HG03025 (cell line): Measurements from ENCODE around the gene DIAPH3.

ENCODE experiments used
- ATAC-seq: cut with Tn5 transposase; IDR thresholded peaks from one replicate; pipeline ENCODE4 v1.9.1; 2021; ENCODE audit warnings: mild to moderate bottlenecking, moderate library complexity; ENCODE audit not compliant: unreplicated experiment, low FRiP score

DIAPH3 gene

DNA sequence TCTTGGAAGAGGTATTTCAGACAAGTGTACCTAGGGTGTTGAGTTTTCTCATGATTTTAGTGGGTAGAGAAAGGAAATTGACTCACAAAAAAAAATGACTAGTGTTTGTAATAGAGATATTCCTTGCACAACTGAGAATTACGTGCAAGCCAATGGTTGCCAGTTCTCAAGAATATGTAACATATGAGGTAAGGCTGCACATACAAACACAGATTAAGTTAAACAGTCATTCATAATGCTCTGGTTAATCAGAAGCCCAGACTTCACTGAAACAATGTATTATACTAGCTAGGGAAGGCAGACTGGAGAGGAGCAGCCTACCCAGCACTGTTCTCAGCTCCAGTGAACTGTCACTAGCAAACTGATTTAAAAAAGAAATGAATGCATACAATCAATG lies 418.3 kb downstream of the DIAPH3 start:
- ATAC-seq, result no peak

DNA sequence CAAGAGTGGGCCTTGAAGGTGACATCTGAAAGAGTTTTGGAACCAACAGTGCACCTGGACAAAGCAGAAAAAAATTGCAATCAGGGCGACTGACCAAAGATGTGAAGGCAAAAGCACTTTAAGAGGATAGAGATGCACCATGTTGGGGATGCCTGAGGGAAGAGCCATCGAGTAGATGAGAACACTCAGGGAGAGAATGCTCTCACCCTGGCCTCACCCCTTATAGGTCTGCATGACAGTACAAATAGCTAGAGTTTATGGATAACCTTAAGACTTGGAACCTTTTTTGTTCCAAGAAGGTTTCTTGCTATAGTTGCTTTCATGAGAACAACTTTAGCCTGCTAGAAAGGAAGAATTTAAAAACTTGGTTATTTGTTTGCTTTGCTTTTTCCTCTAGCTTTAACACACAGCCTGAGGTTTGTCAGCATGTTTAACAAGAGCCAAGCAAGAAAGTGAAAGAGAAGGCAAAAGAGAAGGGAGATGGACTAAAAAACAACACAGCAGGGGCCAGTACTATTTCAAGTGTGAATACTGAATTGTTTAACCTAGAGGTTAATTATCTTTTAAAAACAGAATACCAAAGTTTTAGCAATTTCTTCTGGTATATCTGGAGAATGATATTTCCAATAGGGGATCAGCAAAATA lies 418.9 kb downstream of the DIAPH3 start:
- no peak for ATAC-seq

DNA sequence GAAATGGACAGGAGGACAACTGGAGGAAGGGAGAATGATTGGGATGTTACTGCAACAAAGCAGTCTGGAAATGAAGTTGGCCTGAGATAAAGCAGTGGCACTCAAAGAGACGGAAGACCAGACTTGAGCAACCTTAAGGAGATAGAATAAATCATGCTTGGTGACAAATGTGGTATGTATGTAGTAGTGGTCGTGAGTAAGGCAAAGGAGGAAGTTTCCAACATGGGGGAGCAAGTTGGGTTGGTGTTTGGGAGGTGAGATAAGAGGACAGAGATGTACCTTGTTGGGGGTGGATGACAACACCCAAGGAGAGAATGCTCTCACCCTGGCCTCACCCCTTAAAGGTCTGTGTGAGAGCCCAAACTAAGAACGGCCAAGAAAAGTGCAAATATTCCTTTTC lies 420.5 kb downstream of the DIAPH3 start:
- no peak for ATAC-seq

DNA sequence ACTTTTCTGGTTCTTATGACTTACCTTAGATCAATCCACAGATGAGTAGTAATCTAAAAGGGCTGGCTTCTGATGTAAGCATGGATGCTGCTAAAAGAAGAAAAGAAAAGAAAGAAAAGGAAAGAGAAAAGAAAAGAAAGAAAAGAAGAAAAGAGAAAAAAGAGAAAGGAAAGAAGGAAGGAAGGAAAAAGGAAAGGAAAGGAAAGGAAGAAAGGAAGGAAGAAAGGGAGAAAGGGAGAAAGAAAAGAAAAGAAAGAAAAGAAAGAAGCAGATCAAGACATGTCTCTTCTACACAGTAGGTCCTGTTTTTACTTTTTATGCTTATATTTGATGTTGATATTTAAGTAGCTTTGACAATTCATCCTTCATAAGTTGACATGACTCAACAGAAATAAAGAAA lies 421.3 kb downstream of the DIAPH3 start:
- ATAC-seq, result no peak

DNA sequence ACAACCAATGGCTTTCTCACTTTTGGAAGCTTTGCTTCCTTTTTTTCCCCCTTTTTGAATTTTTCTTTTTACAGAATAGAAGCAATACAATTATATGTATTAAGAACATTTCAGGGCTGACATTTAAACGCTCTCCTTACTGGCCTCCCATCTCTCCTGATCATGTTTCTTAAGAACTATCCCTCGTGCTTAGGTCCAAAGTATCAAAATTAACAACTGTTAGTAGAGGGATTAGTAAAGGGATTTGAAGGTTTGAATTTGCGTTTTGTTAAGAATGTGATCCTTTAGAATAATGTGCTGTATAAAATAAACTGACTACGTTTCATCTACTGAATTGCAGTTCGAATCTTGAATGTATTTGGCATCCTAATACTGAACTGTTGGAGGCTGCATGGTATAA lies 424.8 kb downstream of the DIAPH3 start:
- no peak for ATAC-seq

DNA sequence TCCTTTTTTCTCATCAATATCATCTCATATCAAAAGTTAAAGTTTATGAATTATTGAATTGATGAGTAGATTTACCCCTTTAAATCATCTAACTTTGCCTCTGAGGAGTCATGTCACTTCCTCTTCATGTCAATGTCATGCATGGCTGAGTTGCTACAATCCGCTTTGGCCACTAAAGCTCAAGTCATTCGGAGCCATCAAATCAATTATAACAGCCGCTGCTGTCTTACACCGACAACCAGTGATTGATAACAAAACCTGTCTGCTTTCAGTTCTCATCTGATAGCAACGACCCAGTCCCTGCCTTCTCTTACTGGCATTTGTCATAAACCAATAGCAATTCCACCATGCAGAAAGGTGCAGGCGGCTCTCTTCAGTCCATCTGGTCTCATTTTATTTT lies 429.3 kb downstream of the DIAPH3 start:
- ATAC-seq, result peak; percentile 99

DNA sequence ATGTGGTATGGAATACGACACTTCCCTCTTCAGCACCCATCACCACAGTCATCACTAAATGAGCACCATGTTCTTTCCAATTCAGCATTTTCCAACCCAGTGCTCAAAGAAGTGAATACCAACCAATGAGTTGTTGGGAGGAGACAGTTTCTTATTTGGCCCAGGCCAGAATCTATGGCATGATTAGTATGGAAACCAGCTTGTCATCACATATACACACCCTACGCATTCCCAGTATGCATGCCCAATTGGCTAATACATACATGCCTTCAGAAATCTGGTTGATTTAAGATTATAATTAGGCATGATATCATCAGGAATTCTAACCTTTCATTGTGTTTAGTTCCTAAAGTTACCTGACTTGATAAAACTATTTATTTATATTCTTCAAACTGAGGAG lies 430.0 kb downstream of the DIAPH3 start:
- no peak for ATAC-seq

DNA sequence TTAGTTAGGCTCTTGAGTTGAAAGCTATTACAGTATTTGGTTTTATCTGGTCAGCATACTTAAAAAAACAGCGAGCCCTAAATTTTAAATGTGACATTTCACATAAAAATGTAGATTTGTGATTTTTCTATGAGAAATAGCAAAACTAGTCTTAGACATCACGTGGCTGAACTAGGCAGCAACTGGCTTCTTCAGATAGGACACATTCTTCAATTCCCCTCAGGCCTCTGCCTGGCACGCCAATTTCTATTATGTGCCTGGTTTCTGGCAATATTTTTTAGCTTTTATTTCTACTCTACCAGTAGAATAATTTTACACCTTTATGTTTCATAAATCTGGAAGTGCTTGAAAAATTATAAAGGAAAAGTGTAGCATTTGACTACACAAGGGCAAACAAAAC lies 433.7 kb downstream of the DIAPH3 start:
- ATAC-seq, result no peak

DNA sequence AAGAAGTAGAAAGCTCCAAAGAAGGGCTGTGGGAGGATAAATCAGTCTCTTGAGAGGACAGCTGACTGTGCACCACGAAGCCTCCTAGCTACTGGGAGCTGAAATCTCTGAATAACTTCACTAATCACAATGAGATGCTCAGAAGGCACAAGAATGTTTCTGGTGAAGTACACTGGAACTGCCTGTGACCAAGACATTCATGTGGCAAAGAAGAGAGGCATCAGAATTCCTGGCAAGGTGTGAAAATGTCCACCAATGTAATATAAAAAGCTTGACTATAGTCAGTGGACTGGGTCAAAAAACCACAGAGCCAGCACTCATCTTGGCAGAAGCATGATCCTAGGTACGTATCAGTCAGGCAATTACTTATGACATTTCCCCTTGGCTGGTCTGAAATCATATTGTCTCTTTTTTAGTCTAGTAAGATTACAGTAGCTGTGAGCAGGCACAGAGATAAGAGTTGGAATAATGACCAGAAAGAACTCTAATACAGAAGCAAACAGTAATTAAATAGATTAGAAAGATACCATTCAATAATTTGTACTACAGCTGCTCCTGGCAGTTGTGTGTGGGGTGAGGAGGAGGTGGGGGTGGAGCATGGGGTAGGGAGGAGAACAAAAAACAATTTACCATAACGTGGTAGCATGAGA lies 434.7 kb downstream of the DIAPH3 start:
- no peak for ATAC-seq

DNA sequence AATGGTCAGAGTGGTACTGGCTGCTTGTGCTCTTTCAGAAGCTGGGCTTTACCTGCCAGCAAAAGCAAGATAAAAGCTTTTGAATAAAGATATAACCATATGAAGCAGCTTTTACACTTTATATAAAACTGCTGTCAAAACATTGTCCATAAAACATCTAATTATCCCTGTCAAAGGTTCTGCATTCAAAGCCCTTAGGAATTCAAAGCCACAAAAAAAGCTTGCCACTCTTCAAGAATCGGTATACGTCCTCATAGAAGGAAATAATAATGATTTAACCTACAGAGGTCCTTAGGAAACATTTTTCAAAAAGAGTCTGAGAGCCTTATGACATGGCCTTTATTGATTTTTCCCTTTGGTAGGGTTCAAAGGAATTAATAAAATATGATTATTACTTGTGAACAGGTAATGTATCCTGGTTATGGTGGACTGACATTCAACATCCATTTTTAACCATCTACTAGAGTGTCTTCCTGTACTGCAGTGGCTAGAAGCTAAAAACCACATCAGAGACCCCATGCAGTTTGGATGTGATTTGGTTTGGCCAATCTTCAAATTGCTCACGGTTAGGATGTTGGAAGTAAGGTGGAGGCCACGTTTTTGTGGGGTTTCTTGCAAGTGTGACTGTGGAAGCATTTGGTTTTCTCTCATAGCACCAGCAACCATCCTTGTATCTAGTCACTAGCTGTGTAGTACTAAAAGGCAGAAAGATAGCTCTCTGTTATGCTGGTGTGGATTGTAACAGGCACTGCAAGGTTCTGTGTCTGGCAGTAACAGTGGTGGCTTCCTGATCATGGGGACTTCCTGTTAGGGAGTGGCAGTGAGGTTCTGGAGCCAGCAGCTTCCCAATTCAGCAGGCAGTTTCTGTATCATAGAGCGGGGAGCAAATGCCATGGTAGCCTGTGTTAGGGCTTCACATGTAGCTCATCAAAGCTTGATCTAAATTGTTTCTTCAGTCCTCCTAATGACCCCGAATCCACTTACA lies 441.5 kb downstream of the DIAPH3 start:
- ATAC-seq, result no peak

DNA sequence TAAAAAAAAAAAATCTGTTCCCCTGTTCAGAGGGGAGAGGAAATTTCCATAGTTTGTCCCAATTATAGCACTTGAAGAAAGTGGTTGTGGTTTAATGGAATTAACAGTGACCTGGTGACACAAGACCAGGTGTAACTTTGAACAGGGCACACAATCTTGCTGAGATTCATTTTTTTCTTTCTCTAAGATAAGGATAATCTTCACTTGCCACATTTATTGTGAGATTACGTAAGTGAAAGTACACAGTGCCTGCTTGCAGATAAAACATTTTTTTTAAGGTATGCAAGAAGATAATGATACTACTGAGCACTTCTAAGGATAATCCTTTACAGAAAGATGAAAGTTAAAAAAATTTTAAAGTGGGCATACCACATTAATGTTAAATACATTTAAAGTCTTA lies 448.1 kb downstream of the DIAPH3 start:
- no peak for ATAC-seq

DNA sequence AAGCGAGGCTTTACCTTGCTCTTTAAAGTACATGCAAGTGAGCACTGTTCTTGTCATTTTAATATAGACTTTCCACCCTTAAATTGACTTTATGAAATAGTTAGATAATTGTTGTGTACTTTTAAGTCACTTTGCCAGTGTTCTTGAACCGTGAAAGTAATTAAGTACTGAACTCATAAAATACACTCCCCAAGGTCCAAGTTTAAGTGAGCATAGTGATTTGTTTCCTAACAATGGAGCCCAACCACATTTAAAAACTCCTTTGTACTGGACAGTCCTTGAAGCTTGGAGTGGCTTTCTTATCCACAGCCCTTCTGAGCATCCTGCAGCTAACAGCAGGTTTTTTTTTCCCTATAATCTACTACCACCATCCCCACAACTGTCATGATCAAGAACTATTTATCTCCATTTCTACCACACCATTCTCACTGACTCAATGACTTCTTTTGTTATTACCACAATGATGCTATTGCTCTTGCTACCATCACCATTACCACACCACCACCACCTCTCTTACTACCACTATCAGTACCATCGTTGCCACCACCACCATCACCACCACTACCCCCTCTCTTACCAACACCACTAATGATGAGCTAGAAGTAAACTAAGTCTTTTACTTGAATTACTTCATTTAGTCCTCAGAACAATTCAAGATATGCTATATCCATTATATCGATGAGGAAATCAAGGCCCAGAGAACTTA lies 452.6 kb downstream of the DIAPH3 start:
- no peak for ATAC-seq

DNA sequence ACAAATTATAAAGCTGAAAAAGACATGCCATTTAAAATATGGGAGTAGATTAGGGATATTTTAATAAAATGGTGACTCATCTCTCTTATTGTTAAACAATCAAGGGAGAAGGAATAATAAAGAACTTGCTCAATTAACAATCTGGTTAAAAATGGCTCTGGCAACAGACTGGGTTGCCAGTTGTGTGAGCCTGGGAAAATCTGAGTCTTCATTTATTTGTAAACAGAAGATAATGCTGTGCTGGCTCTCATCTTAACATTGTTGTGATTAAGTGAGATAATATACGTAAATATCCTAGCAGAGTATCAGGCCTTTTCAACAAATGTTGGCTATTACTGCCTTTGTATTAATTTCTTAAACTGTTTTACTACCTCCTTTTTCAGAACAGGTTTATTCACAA lies 453.3 kb downstream of the DIAPH3 start:
- no peak for ATAC-seq

DNA sequence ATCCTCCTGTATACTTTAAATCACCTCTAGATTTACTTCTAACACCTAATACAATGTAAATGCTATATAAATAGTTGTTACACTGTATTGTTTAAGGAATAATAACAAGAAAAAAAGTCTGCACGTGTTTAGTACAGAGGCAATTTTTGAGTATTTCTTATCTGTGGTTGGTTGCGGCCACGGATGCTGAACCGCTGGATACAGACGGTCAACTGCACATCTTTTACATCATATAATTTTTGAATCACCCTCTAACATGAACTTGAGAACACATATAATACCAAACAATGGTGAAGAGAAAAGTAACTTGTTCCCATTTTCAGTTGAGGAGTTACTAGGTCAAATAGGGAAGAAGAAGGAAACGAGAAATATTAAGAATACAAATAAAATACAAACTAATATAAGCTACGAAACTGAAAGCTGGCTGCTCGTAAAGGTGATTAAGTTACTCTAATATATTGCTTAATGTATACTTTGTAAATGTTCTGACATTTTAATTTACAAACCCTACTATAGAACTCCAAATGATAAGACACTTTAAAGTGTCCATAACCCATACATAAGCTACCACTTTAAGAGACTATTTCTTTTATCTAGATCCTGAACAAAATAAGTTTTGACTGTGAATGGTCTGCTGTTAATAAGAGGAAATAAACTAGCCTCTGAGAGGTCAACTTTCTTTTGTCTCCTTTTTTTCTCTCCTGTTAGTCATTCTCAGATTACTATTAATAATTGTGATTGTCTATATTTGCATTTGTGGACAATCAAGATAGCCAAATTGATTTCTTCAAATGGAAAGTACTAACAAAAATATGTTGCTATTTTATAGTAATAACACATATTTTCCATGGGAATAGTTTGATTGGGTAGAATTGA lies 457.4 kb downstream of the DIAPH3 start:
- ATAC-seq, result no peak

DNA sequence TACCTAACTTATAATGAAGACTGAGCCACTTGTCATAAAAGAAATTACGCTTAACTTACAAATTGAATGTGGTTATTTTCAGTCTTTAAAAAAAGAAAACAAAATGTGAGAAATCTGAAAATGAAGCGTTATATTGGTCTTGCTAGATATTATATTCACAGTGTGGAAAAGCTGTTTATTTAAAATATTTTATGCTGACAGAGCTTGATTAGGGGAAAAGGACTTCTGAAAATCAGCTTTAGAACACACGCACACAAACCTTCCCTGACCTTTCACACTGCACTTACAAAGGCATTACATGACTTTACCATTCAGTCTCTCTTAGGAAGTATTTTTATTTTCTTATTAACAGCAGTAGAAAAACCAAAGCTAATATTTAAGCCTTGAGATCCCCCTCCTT lies 461.5 kb downstream of the DIAPH3 start:
- ATAC-seq, result no peak

DNA sequence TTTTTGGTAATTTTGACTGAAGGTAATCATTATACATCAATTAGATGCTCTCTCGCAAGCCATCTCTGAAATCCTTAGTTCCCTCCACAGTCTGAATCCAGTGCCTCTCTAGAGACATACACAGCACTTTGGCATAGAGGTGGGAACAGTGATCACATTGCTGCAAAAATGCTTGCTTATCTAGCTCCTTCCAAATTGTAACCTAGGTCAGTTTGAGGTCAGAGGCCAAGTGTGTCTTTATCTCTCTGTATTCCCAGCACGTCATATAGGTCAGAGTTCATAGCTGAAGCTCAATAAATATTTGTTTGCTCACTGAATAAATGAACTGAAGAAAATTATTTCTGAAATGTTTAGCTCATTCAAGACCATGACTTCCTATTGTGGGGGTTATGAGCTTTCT lies 462.5 kb downstream of the DIAPH3 start:
- ATAC-seq, result no peak

DNA sequence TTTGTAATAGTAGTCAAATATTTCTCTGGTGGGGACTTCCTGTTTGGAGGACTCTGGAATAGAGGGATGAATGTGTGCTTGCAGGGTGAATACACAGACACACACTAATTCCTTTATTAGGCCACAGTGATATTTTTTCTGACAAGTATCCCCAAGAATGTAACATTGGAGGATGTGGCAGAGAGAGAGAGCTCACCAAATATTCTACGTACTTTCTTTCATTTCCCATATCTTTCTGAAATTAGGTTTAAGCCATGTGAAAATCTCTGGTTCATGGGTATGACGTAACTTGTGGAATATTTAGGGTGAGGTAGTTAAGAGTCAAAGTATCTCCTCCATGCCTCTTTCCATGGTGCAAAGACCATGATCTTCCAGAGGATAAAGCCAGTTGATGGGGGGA lies 463.4 kb downstream of the DIAPH3 start:
- ATAC-seq, result no peak

DNA sequence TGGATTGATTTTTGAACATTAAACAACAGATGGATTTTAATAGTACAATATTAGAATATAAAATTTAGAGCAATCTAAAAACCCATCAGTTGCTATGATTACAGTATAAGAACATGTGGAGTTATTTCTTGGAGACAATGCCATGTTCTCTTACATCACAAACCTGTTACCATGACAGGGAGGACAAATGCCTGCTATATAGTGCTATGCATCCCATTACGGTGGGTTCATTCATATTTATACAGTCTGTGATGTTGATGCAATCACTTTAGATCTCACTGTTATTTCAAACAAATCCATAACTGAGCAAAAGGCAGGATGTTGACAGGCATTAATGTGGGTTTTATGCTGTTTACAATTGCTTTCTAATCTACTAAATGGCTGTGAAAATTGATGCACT lies 467.5 kb downstream of the DIAPH3 start:
- no peak for ATAC-seq

DNA sequence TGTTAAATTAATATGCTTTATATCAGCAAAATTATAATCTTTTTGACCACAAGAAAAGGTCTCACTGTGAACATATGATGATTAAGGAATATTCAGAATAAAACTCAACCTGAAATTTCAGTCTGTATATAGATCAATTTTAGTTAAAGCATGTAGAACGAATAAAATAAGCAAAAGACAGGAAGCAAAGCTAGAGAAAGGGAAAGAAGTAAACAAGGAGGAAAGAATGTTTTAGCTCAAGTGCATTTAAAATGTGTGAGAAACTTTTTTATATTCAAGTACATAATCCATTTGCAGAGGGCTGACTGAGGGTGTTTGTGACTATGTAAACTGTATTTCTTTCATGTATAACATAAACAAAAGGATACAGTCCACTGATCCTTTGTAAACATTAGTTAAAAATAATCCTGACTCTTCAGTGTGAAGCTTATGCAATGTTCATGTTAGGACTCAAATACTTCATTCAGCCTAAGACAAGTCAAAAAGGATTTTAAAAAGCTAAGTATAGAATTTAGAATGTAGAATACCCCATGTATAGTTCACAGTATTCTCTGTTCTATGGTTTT lies 472.1 kb downstream of the DIAPH3 start:
- ATAC-seq, result no peak
